GOT3 (cell line): ENCODE measurements around the gene USP15.
A peak's percentile ranks its signal among the peaks of the same experiment; 100 is the strongest.

Source experiments
- DNase-seq: peaks from one replicate; lab custom pipeline; 2025; ENCODE audit warnings: mixed read lengths; lab: John Stamatoyannopoulos, UW

USP15 gene

GRCh38 chr12:62259993-62260732 lies at the start of gene USP15:
TSS of gene USP15 (plus strand) at chr12:62260404. CDS start at chr12:62260415, 11 bp downstream.
- DNase-seq = peak; percentile 100

GRCh38 chr12:62210422-62210821 lies 49.8 kb upstream of the USP15 start:
- DNase-seq = no peak

GRCh38 chr12:62211510-62211909 lies 48.7 kb upstream of the USP15 start:
- DNase-seq = no peak

GRCh38 chr12:62214846-62215245 lies 45.4 kb upstream of the USP15 start:
- DNase-seq = no peak

GRCh38 chr12:62215506-62215905 lies 44.7 kb upstream of the USP15 start:
- no peak for DNase-seq

- no peak for DNase-seq
These were observed 42.6 kb upstream of the USP15 start for GRCh38 chr12:62217466-62218194.

- DNase-seq = no peak
These were observed 39.1 kb upstream of the USP15 start for GRCh38 chr12:62221107-62221506.

GRCh38 chr12:62224601-62225000 lies 35.6 kb upstream of the USP15 start:
- DNase-seq = no peak

- no peak for DNase-seq
These were observed 33.1 kb upstream of the USP15 start for GRCh38 chr12:62227091-62227490.

GRCh38 chr12:62230652-62231051 lies 29.6 kb upstream of the USP15 start:
- DNase-seq = no peak

GRCh38 chr12:62232143-62232729 lies 28.0 kb upstream of the USP15 start:
- DNase-seq = no peak

GRCh38 chr12:62233805-62234204 lies 26.4 kb upstream of the USP15 start:
- DNase-seq = no peak

GRCh38 chr12:62239571-62239970 lies 20.6 kb upstream of the USP15 start:
- DNase-seq = no peak

- DNase-seq = no peak
These were observed 12.7 kb upstream of the USP15 start for GRCh38 chr12:62247281-62248045.

- DNase-seq = no peak
These were observed 11.3 kb upstream of the USP15 start for GRCh38 chr12:62248873-62249272.

- DNase-seq = no peak
These were observed 10.8 kb upstream of the USP15 start for GRCh38 chr12:62249419-62249818.

- no peak for DNase-seq
These were observed 9.3 kb upstream of the USP15 start for GRCh38 chr12:62250671-62251608.

GRCh38 chr12:62251609-62251958 lies 8.6 kb upstream of the USP15 start:
- no peak for DNase-seq

- no peak for DNase-seq
These were observed 7.6 kb upstream of the USP15 start for GRCh38 chr12:62252576-62252975.

GRCh38 chr12:62254967-62255366 lies 5.2 kb upstream of the USP15 start:
- DNase-seq = no peak

GRCh38 chr12:62256408-62257096 lies 3.7 kb upstream of the USP15 start:
- no peak for DNase-seq
